Neural cell (in vitro differentiated cells): ENCODE data around the gene APBB2. TPM values are rescaled to one million over a fixed set of nuclear protein-coding genes. Genes with fewer than 3 reads are reported as not detected.
A peak's percentile ranks its signal among the peaks of the same experiment; 100 is the strongest.

Experiments used
- H2AFZ ChIP-seq: fragments of 200-600, 300-800 bp; sonication (generic), shearing (Covaris generic); 2 replicates; pipeline ENCODE4 v1.6.0; 2014; ENCODE audit warnings: low read depth, mild to moderate bottlenecking, antibody characterized with exemption, low read length, moderate library complexity
- H3F3A ChIP-seq: fragments of 200-600 bp; shearing (Covaris generic); 2 replicates; pipeline ENCODE4 v1.6.1; 2016; ENCODE audit warnings: mild to moderate bottlenecking, moderate library complexity, mixed read lengths, antibody characterized with exemption, low read length; ENCODE audit not compliant: insufficient read depth, poor library complexity, severe bottlenecking
- H3K27ac ChIP-seq: fragments of 200-600, 300-800 bp; sonication (generic), shearing (Covaris generic); 2 replicates; pipeline ENCODE4 v1.5.1; 2014; ENCODE audit warnings: mild to moderate bottlenecking, low read length, moderate library complexity
- H3K27me3 ChIP-seq: fragments of 300-800, 200-600 bp; sonication (generic), shearing (Covaris generic); 2 replicates; pipeline ENCODE4 v1.6.0; 2014; ENCODE audit warnings: mild to moderate bottlenecking, low read depth, low read length, moderate library complexity; ENCODE audit not compliant: insufficient read depth
- H3K36me3 ChIP-seq: fragments of 300-800, 200-600 bp; sonication (generic), shearing (Covaris generic); 2 replicates; pipeline ENCODE4 v1.5.1; 2014; ENCODE audit warnings: mild to moderate bottlenecking, antibody characterized with exemption, low read length, moderate library complexity; ENCODE audit not compliant: insufficient read depth
- H3K4me2 ChIP-seq: fragments of 300-800, 200-600 bp; sonication (generic), shearing (Covaris generic); 2 replicates; pipeline ENCODE4 v1.6.0; 2014; ENCODE audit warnings: mild to moderate bottlenecking, low read length
- H3K4me3 ChIP-seq: fragments of 300-800, 200-600 bp; sonication (generic), shearing (Covaris generic); 2 replicates; pipeline ENCODE4 v1.5.1; 2014; ENCODE audit warnings: mild to moderate bottlenecking, low read length, moderate library complexity
- H3K79me2 ChIP-seq: fragments of 200-600 bp; shearing (Covaris generic); replicated peaks from 2 replicates; pipeline ENCODE4 v1.6.0; 2014; ENCODE audit warnings: mild to moderate bottlenecking, low read length, moderate library complexity; ENCODE audit not compliant: insufficient read depth
- H3K9ac ChIP-seq: fragments of 300-800, 200-600 bp; sonication (generic), shearing (Covaris generic); 2 replicates; pipeline ENCODE4 v1.6.1; 2016; ENCODE audit warnings: mild to moderate bottlenecking, low read length, mixed read lengths
- H3K9me2 ChIP-seq: fragments of 200-600 bp; shearing (Covaris generic); 2 replicates; pipeline ENCODE4 v1.6.1; 2016; ENCODE audit warnings: mild to moderate bottlenecking, low read length, mixed read lengths; ENCODE audit not compliant: insufficient read depth
- H3K9me3 ChIP-seq: fragments of 200-600, 300-800 bp; sonication (generic), shearing (Covaris generic); 2 replicates; pipeline ENCODE4 v1.6.1; 2016; ENCODE audit warnings: mild to moderate bottlenecking, mixed run types, low read length, moderate library complexity, mixed read lengths
- H4K20me1 ChIP-seq: fragments of 200-600 bp; shearing (Covaris generic); 2 replicates; pipeline ENCODE4 v1.6.1; 2016; ENCODE audit warnings: mild to moderate bottlenecking, mixed run types; ENCODE audit not compliant: insufficient read depth
- EP300 ChIP-seq: fragments of 450-650 bp; conservative IDR thresholded peaks from 2 replicates; pipeline ENCODE4 v1.6.1; 2014; ENCODE audit warnings: antibody characterized with exemption, mild to moderate bottlenecking, moderate library complexity; ENCODE audit not compliant: poor library complexity, severe bottlenecking
- EZH2 ChIP-seq: fragments of 200-600, 300-800 bp; shearing (Covaris generic), sonication (generic); IDR thresholded peaks from 2 replicates; pipeline ENCODE4 v1.6.1; 2014; ENCODE audit warnings: antibody characterized with exemption, low read length, borderline replicate concordance, mild to moderate bottlenecking; ENCODE audit not compliant: insufficient read depth, poor library complexity, severe bottlenecking
- MXI1 ChIP-seq: fragments of 450-650 bp; conservative IDR thresholded peaks from 2 replicates; pipeline ENCODE4 v1.6.1; 2014; ENCODE audit warnings: antibody characterized with exemption, mild to moderate bottlenecking; ENCODE audit not compliant: poor library complexity, severe bottlenecking
- POLR2AphosphoS5 ChIP-seq: IDR thresholded peaks from 2 replicates; pipeline ENCODE4 v1.6.1; 2012
- RAD21 ChIP-seq: fragments of 450-650 bp; conservative IDR thresholded peaks from 2 replicates; pipeline ENCODE4 v1.6.1; 2014; ENCODE audit warnings: antibody characterized with exemption, mild to moderate bottlenecking, moderate library complexity
- SMC3 ChIP-seq: fragments of 450-650 bp; conservative IDR thresholded peaks from 2 replicates; pipeline ENCODE4 v1.6.1; 2014; ENCODE audit warnings: antibody characterized with exemption, mild to moderate bottlenecking, moderate library complexity; ENCODE audit not compliant: poor library complexity
- TAF1 ChIP-seq: IDR thresholded peaks from 2 replicates; pipeline ENCODE4 v1.6.1; 2012; ENCODE audit warnings: low read depth
- polyA plus RNA-seq: library from polyadenylated mRNA; depleted of rRNA; stranded (reverse); fragments of >200 nt; gene quantifications from 2 replicates; pipeline ENCODE4 v1.2.3, GENCODE V29; 2014
- TF ChIP-seq, protein P1 (sequence below): IDR thresholded peaks from 2 replicates; pipeline ENCODE4 v1.6.1; 2012; ENCODE audit warnings: borderline replicate concordance
- TF ChIP-seq, protein P2 (sequence below): fragments of 450-650 bp; IDR thresholded peaks from 2 replicates; pipeline ENCODE4 v1.5.1; 2014; ENCODE audit warnings: antibody characterized with exemption, mild to moderate bottlenecking, moderate library complexity; ENCODE audit not compliant: poor library complexity, severe bottlenecking

Gene APBB2
- polyA plus RNA-seq, 1 donor from 2014 or later = 41.9 TPM

DNA sequence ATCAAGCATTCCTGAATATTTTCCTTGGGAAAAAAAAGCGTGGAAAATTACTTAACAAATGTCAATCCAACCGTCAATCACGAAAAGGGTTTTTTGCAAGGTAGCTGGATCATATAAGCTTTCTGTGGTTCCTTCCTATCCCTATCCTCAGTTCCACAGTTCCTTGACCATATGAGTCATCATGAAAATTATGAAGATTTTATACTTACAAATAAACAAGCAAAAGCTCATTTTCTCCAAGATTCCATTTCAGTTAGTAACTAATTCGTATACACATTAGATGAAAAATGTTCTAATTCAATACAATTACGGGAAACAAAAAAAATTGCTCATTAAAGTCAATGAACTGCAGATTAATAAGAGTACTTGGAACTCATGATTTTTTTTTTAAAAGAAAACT lies 235.8 kb downstream of the APBB2 start:
- no peaks in the 10 kb centered on the region for H4K20me1 ChIP-seq
- no peaks in the 10 kb centered on the region for H3K9me3 ChIP-seq
- no peak overlapping the region for H3K4me3 ChIP-seq
- H3F3A ChIP-seq = no peaks in the 10 kb centered on the region
- no peaks in the 10 kb centered on the region for H3K36me3 ChIP-seq
- no peak overlapping the region for H3K4me2 ChIP-seq
- no peak for TF ChIP-seq EZH2
- TF ChIP-seq TAF1 = no peak
- TF ChIP-seq, protein P1, sequence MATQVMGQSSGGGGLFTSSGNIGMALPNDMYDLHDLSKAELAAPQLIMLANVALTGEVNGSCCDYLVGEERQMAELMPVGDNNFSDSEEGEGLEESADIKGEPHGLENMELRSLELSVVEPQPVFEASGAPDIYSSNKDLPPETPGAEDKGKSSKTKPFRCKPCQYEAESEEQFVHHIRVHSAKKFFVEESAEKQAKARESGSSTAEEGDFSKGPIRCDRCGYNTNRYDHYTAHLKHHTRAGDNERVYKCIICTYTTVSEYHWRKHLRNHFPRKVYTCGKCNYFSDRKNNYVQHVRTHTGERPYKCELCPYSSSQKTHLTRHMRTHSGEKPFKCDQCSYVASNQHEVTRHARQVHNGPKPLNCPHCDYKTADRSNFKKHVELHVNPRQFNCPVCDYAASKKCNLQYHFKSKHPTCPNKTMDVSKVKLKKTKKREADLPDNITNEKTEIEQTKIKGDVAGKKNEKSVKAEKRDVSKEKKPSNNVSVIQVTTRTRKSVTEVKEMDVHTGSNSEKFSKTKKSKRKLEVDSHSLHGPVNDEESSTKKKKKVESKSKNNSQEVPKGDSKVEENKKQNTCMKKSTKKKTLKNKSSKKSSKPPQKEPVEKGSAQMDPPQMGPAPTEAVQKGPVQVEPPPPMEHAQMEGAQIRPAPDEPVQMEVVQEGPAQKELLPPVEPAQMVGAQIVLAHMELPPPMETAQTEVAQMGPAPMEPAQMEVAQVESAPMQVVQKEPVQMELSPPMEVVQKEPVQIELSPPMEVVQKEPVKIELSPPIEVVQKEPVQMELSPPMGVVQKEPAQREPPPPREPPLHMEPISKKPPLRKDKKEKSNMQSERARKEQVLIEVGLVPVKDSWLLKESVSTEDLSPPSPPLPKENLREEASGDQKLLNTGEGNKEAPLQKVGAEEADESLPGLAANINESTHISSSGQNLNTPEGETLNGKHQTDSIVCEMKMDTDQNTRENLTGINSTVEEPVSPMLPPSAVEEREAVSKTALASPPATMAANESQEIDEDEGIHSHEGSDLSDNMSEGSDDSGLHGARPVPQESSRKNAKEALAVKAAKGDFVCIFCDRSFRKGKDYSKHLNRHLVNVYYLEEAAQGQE = no peak
- TF ChIP-seq POLR2AphosphoS5 = no peak
- TF ChIP-seq, protein P2, sequence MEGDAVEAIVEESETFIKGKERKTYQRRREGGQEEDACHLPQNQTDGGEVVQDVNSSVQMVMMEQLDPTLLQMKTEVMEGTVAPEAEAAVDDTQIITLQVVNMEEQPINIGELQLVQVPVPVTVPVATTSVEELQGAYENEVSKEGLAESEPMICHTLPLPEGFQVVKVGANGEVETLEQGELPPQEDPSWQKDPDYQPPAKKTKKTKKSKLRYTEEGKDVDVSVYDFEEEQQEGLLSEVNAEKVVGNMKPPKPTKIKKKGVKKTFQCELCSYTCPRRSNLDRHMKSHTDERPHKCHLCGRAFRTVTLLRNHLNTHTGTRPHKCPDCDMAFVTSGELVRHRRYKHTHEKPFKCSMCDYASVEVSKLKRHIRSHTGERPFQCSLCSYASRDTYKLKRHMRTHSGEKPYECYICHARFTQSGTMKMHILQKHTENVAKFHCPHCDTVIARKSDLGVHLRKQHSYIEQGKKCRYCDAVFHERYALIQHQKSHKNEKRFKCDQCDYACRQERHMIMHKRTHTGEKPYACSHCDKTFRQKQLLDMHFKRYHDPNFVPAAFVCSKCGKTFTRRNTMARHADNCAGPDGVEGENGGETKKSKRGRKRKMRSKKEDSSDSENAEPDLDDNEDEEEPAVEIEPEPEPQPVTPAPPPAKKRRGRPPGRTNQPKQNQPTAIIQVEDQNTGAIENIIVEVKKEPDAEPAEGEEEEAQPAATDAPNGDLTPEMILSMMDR = no peak
- no peak for TF ChIP-seq RAD21
- no peak for TF ChIP-seq MXI1
- no peak for TF ChIP-seq EP300
- TF ChIP-seq SMC3 = no peak
- H2AFZ ChIP-seq = no peak overlapping the region
- no peak overlapping the region for H3K27ac ChIP-seq
- H3K27me3 ChIP-seq = no peaks in the 10 kb centered on the region
- H3K9me2 ChIP-seq = no peaks in the 10 kb centered on the region
- H3K9ac ChIP-seq = no peak overlapping the region
- no peaks in the 10 kb centered on the region for H3K79me2 ChIP-seq

DNA sequence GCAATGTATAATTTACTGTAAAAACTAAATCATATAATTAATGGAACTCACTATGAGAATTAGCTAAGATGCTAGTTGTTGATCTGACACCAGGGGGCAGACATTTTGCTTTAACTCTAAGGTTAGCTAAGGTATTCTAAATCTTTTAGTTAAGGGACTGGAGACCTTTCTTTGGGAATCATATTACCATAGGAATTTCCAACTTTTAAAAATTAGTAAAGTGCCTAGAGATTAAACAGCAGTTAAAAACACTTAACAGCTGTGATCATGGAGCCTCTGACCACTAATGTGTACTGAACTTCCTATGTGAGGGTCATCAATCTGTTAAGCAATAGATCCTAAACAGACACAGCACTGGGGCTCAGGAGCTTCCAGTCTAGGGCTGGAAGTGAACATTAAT lies 238.0 kb downstream of the APBB2 start:
- Histone ChIP-seq H3F3A (no peaks in the 10 kb centered on the region), H3K79me2 (no peaks in the 10 kb centered on the region), H3K9me3 (no peaks in the 10 kb centered on the region), H3K36me3 (no peaks in the 10 kb centered on the region), H3K27me3 (no peaks in the 10 kb centered on the region), H3K27ac (no peak overlapping the region), H4K20me1 (no peaks in the 10 kb centered on the region), H3K4me3 (no peak overlapping the region), H2AFZ (no peak overlapping the region), H3K9ac (no peak overlapping the region), H3K9me2 (no peaks in the 10 kb centered on the region), H3K4me2 (no peak overlapping the region)
- TF ChIP-seq RAD21 = peak; percentile 62
- no peak for TF ChIP-seq MXI1
- no peak for TF ChIP-seq TAF1
- TF ChIP-seq POLR2AphosphoS5 = no peak
- no peak for TF ChIP-seq EP300
- TF ChIP-seq, protein P2 = peak; percentile 68
- TF ChIP-seq, protein P1 = no peak
- TF ChIP-seq EZH2 = no peak
- peak; percentile 74 for TF ChIP-seq SMC3
